Psoas muscle (tissue), 8 donors: ENCODE measurements around the gene TBRG1. TPM values are rescaled to one million over a fixed set of nuclear protein-coding genes. Genes with fewer than 3 reads are reported as not detected.

Experiments
- ATAC-seq, 4 donors: fragments of 200-7000 bp; cut with Tn5 transposase; one replicate each; pipeline ENCODE4 v1.9.1; 2020; ENCODE audit warnings: moderate library complexity in 3 of 4, mild to moderate bottlenecking in 2 of 4
- DNase-seq, 2 donors: peaks; one replicate each; pipeline ENCODE4 v3.0.0-alpha.2; 2020
- H3K27ac ChIP-seq: fragments of 200-600 bp; one replicate; pipeline ENCODE4 v1.8.0; 2022
- H3K27me3 ChIP-seq, 3 donors: fragments of 200-600 bp in 1 of 3; one replicate each; pipeline versions ENCODE4 v1.6.1 to v1.8.0; 2013 to 2022; ENCODE audit warnings: low read length in 2 of 3, mild to moderate bottlenecking in 2 of 3, moderate library complexity in 1 of 3; ENCODE audit not compliant: insufficient read depth in 3 of 3
- H3K36me3 ChIP-seq, 2 donors: fragments of 200-600 bp in 1 of 2; one replicate each; pipeline versions ENCODE4 v1.6.1 to v1.8.0; 2013 to 2022; ENCODE audit warnings: low read depth in 1 of 2, mild to moderate bottlenecking in 1 of 2, moderate library complexity in 1 of 2; ENCODE audit not compliant: insufficient read depth in 1 of 2
- H3K4me1 ChIP-seq: fragments of 200-600 bp; one replicate; pipeline ENCODE4 v1.8.0; 2022
- H3K4me3 ChIP-seq: fragments of 200-600 bp; one replicate; pipeline ENCODE4 v1.8.0; 2022; ENCODE audit warnings: mild to moderate bottlenecking
- H3K9me3 ChIP-seq: fragments of 200-600 bp; one replicate; pipeline ENCODE4 v1.8.0; 2022
- WGBS, 3 donors: extraction: QIAGEN DNeasy Blood & Tissue Kit; methylation state at CpG; one replicate each; pipeline versions ENCODE4 v1.1.6 to v1.1.7; 2013; 5-methylcytosine and 5-hydroxymethylcytosine counted together
- intact Hi-C, 2 donors: fragments of 100-400 bp; cut with DNase I; formaldehyde crosslinking; loops; one replicate each; pipeline versions ENCODE4 v1.11.0 to v1.14.2; 2022
- polyA plus RNA-seq, 3 donors: library from polyadenylated mRNA; stranded (reverse); fragments of 200-250 nt; gene quantifications; one replicate each; pipeline ENCODE4 v1.2.3, GENCODE V29; 2013
- total RNA-seq, 4 donors: library from RNA; stranded (reverse); fragmentation: NEBNext Ultra II Directional in 2 of 4; extraction: Animal tissue kit (Norgen Biotek cat#: 25700) in 2 of 4; gene quantifications; one replicate each; pipeline versions ENCODE4 v1.2.1 to v1.2.4, GENCODE V29; 2021 to 2023
- TF ChIP-seq, protein P1 (sequence below): fragments of 200-600 bp; IDR thresholded peaks from one replicate; pipeline ENCODE4 v1.8.0; 2022; ENCODE audit warnings: antibody characterized with exemption
- donor health status: healthy with polysubstance abuse.
- donor health status: DM: no; HTN: no; CAD: no; lungs with moderate emphysema.
- donor health status: Bipolar disorder and iron deficiency.
- donor health status: healthy.
- donor health status: DM: yes; HTN: yes; CAD: no.
- donor health status: DM: no; HTN: no; CAD: no.
- donor health status: DM: no; HTN: no; CAD: no.
- donor health status: DM: yes; HTN: yes; CAD: no.

The TBRG1 gene
- total and polyA plus RNA-seq, 7 donors: 24.2 to 99.3 (median 30.5) TPM

DNA sequence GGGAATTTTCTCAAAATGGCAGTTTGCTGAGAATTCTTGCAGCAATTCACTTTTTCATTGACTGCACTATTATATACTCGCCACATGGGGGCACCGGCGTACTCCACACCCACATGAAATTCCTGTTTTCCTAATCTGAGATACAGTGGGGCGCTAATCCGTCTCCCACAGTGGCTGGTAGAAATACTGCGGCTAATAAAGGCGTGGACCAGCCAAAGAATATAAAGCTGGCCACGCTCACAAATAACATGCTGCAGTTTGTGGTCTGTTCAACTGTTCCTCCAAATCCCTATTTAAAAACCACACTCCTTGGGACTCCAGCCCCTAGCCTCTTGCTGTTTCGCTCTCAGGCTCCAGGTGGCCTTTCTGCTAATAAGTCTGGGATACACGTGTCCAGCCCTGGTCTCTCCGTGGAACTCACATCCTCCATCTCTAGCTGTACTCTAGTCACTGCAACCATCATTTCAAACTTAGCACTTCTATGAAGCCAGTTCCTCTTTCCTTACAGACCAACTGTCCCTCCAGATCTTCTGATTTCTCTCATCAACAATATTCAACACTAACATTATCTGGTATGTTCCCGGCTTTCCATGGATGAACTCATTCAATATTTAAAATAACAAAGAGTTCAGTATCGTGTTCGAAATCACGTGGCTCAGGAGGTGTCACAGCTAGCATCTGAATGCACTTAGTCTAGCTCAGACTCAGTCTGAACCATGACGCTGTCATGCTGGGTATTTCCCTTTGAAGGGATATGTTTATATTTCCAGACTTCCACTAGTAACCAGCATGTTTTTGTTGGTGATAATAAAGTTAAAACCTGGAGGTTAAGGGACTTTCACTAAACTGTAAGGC lies 22.0 kb downstream of the TBRG1 start:
- H3K27me3 ChIP-seq: no peaks in the 10 kb centered on the region
- ATAC-seq (peak; percentile 73 to 91 (median 83)), DNase-seq (peak; percentile 42 to 57)
- WGBS, 3 donors: 28 to 31% (median 29%) methylated on average over 16 of the region's 16 CpGs
- H3K27ac ChIP-seq: no peak overlapping the region
- H3K36me3 ChIP-seq: peaks cover 0 to 22% of the 10 kb centered on the region in 2 donors
- intact Hi-C loops: loop anchor here in 1 of 2 donors (5.0 kb wide), 1 partner anchor 193 kb away; no protein-coding TSS in a partner anchor
- no peaks in the 10 kb centered on the region for H3K4me1 ChIP-seq
- no peaks in the 10 kb centered on the region for H3K9me3 ChIP-seq
- TF ChIP-seq, protein P1, sequence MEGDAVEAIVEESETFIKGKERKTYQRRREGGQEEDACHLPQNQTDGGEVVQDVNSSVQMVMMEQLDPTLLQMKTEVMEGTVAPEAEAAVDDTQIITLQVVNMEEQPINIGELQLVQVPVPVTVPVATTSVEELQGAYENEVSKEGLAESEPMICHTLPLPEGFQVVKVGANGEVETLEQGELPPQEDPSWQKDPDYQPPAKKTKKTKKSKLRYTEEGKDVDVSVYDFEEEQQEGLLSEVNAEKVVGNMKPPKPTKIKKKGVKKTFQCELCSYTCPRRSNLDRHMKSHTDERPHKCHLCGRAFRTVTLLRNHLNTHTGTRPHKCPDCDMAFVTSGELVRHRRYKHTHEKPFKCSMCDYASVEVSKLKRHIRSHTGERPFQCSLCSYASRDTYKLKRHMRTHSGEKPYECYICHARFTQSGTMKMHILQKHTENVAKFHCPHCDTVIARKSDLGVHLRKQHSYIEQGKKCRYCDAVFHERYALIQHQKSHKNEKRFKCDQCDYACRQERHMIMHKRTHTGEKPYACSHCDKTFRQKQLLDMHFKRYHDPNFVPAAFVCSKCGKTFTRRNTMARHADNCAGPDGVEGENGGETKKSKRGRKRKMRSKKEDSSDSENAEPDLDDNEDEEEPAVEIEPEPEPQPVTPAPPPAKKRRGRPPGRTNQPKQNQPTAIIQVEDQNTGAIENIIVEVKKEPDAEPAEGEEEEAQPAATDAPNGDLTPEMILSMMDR: peak; percentile 73
- no peak overlapping the region for H3K4me3 ChIP-seq

DNA sequence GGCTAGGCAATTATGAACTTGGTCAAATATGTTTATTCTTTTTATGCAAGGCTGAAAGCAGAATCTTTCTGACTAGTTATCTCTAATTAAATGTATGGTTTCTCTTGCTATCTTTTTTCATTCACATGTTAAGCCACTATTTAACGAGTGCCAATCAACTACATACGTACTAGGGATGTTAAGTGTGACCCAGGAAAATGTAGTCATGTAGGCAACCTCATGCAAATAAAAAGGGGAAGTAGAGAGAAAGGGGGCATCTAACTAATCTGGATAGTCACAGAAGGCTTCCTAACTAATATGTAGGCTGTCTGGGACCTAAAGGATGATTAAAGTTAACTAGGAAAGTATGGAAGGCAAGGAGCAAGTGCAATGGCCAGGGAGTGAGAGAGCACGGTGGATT lies 23.5 kb downstream of the TBRG1 start:
- intact Hi-C loops: no loop called here
- Histone ChIP-seq H3K9me3 (no peaks in the 10 kb centered on the region), H3K27ac (no peak overlapping the region), H3K4me3 (no peak overlapping the region), H3K36me3 (peaks cover 0 to 16% of the 10 kb centered on the region in 2 donors), H3K27me3 (no peaks in the 10 kb centered on the region), H3K4me1 (no peaks in the 10 kb centered on the region)
- no peak for DNase-seq
- no peak for ATAC-seq
- WGBS, 3 donors: 77 to 85% (median 81%) methylated on average over 3 of the region's 3 CpGs
- TF ChIP-seq, protein P1: no peak

DNA sequence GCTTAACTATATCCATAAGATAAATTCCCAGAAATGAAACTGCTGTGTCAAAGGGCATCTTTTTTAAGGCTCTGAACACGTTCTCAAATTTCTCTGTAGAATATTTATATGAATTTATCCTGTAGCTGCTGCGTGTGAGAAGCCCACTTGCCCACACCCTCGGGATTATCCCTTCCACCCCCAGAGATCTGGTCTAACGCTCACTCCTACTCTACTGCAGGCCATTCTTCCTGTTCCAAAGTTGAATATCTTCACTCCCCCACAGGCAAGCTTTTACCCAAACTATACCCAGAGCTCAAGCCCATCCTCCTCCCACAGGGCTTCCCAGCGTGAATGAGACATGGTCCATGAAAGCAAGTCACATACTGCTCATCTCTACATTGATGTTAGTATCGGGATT lies 25.9 kb downstream of the TBRG1 start:
- H3K27me3 ChIP-seq: no peaks in the 10 kb centered on the region
- DNase-seq (no peak), ATAC-seq (no peak)
- no peak overlapping the region for H3K27ac ChIP-seq
- H3K36me3 ChIP-seq: peaks cover 0 to 28% of the 10 kb centered on the region in 2 donors
- intact Hi-C loops: no loop called here
- no peak overlapping the region for H3K4me3 ChIP-seq
- H3K9me3 ChIP-seq: no peaks in the 10 kb centered on the region
- 70 to 76% (median 72%) methylated on average over 6 of the region's 6 CpGs for WGBS, 3 donors
- TF ChIP-seq, protein P1: no peak
- H3K4me1 ChIP-seq: no peaks in the 10 kb centered on the region

DNA sequence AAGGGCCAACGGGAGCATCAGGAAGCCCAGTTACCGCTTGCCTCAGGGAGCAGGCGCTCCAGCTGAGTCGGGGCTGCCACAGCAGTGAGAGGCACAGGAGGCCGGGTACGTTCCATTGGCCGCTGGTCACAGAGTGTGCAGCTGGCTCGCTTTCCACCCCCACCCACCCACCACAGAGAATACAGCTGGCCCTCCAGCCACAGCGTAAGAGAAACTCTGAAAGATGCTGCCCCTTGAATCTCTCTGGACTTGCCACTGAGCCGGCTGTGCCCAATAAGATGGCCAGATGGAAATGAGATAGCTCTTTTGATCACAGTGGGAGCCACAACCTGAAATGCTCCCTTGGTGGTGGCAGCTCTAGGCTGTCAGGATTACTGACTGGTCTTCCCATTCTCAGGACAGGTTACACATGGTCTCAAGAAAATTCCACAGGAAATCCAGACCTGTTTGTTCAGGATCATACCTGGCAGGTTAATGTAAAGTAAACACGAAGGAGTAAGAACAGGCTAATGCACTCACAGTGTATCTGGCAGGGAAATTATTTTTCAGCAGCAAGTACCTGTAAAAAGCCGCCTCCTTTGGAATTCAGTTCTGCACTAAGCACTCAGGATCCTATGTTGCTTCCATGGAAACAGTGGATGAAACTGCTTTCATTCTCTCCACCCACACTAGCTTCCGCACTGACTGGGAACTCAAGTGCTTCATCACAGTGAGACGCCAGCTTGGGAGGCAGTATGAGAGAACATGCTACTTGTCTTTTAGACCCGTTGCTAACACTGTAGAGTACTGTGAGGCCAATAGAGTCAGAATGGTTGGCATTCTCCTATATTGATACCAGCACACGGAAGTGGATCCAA lies 34.3 kb downstream of the TBRG1 start:
- no peaks in the 10 kb centered on the region for H3K4me1 ChIP-seq
- peaks cover 2 to 38% of the 10 kb centered on the region in 2 donors for H3K36me3 ChIP-seq
- WGBS, 3 donors: 66 to 67% (median 67%) methylated on average over 16 of the region's 16 CpGs
- TF ChIP-seq, protein P1: no peak
- ATAC-seq (no peak), DNase-seq (no peak)
- no peaks in the 10 kb centered on the region for H3K27me3 ChIP-seq
- H3K27ac ChIP-seq: no peak overlapping the region
- no peaks in the 10 kb centered on the region for H3K9me3 ChIP-seq
- intact Hi-C loops: no loop called here
- no peak overlapping the region for H3K4me3 ChIP-seq
